Measurements from ENCODE around the gene MYO10. TPM values are rescaled to one million over a fixed set of nuclear protein-coding genes. Genes with fewer than 3 reads are reported as not detected.

Gene MYO10
- total and polyA plus RNA-seq, 2 experiments from 2014 or later, result 33.7 to 52.4 TPM

- no peaks in the 10 kb centered on the region for H4K20me1 ChIP-seq (ENCODE audit: insufficient read depth, poor library complexity, severe bottlenecking)
- no peaks in the 10 kb centered on the region for H3K9me3 ChIP-seq (ENCODE audit: low read depth)
- H2AFZ ChIP-seq, result no peak overlapping the region
- peak overlapping the region; percentile 97 for H3K4me2 ChIP-seq
- H3K27ac ChIP-seq, result peak overlapping the region; percentile 66
- H3K4me3 ChIP-seq, result no peak overlapping the region
- peaks cover 6% of the 10 kb centered on the region for H3K4me1 ChIP-seq (ENCODE audit: insufficient read depth)
- DNase-seq (ENCODE audit: low spot score), result peak; percentile 7
- no peaks in the 10 kb centered on the region for H3K79me2 ChIP-seq
- WGBS (ENCODE audit: low lambda C conversion rate, missing lambda C conversion rate), result 65% methylated on average over 10 of the region's 10 CpGs
- peaks cover 19% of the 10 kb centered on the region for H3K27me3 ChIP-seq
- H3K36me3 ChIP-seq (replicated peaks; ENCODE audit: insufficient read depth, low read depth), result no peaks in the 10 kb centered on the region
- H3K9me2 ChIP-seq (replicated peaks; ENCODE audit: insufficient read depth), result no peaks in the 10 kb centered on the region
- TF ChIP-seq, protein P1, sequence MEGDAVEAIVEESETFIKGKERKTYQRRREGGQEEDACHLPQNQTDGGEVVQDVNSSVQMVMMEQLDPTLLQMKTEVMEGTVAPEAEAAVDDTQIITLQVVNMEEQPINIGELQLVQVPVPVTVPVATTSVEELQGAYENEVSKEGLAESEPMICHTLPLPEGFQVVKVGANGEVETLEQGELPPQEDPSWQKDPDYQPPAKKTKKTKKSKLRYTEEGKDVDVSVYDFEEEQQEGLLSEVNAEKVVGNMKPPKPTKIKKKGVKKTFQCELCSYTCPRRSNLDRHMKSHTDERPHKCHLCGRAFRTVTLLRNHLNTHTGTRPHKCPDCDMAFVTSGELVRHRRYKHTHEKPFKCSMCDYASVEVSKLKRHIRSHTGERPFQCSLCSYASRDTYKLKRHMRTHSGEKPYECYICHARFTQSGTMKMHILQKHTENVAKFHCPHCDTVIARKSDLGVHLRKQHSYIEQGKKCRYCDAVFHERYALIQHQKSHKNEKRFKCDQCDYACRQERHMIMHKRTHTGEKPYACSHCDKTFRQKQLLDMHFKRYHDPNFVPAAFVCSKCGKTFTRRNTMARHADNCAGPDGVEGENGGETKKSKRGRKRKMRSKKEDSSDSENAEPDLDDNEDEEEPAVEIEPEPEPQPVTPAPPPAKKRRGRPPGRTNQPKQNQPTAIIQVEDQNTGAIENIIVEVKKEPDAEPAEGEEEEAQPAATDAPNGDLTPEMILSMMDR (IDR thresholded peaks at IDR 0.05; ENCODE audit: poor library complexity), result no peak
- no peak for TF ChIP-seq EZH2 (IDR thresholded peaks at IDR 0.05; ENCODE audit: borderline replicate concordance)
- no peak for TF ChIP-seq EZH2phosphoT487 (IDR thresholded peaks at IDR 0.05; ENCODE audit: low read depth, severe bottlenecking, unreplicated experiment)
These were observed 317.8 kb downstream of the MYO10 start for GRCh38 chr5:16618138-16618897.

DNA sequence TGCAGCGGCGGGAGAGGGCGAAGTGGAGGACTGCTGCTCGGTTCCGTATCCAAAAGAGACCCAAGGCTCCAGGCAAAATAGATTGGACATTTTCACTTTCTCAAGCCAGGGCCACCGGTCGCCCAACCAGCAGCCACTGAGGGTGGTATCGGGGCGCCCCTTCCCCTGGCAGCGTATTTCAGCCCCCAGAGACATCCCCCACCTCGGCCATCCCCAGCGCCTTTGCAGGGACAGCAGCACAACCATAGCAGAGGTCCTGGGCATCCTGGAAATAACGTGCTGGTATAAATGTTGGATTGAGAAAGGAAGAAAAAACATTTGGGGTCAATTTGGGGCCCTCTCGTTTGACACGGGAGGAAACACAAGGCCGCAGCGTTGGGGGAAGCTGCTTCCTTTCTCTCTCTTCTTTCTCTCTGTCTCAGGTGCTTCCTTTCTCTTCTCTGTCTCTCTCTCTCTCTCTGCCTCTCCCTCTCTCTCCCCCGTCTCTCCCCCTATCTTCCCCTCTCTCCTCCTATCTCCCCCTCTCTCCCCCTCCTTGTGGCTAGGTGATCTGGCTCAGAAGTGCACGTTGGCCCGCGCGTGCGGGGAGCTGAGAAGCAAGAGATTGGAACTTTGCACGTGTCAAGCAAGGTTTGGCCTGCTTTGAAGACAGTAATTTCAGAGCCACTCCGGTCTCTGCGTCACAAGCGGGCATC, 318.7 kb downstream of the MYO10 start:
- H3K27ac ChIP-seq, result peak overlapping the region; percentile 66
- no peak overlapping the region for H3K4me3 ChIP-seq
- no peaks in the 10 kb centered on the region for H3K9me2 ChIP-seq (replicated peaks; ENCODE audit: insufficient read depth)
- H3K4me1 ChIP-seq (ENCODE audit: insufficient read depth), result peaks cover 6% of the 10 kb centered on the region
- peak overlapping the region; percentile 96 for H2AFZ ChIP-seq
- peak; percentile 48 for DNase-seq (ENCODE audit: low spot score)
- no peaks in the 10 kb centered on the region for H4K20me1 ChIP-seq (ENCODE audit: insufficient read depth, poor library complexity, severe bottlenecking)
- TF ChIP-seq EZH2phosphoT487 (IDR thresholded peaks at IDR 0.05; ENCODE audit: low read depth, severe bottlenecking, unreplicated experiment) (no peak), EZH2 (IDR thresholded peaks at IDR 0.05; ENCODE audit: borderline replicate concordance) (no peak)
- TF ChIP-seq, protein P1 (IDR thresholded peaks at IDR 0.05; ENCODE audit: poor library complexity), result no peak
- WGBS (ENCODE audit: low lambda C conversion rate, missing lambda C conversion rate), result 23% methylated on average over 24 of the region's 27 CpGs
- peak overlapping the region; percentile 97 for H3K4me2 ChIP-seq
- peaks cover 19% of the 10 kb centered on the region for H3K27me3 ChIP-seq
- H3K79me2 ChIP-seq, result peaks cover 2% of the 10 kb centered on the region
- no peaks in the 10 kb centered on the region for H3K36me3 ChIP-seq (replicated peaks; ENCODE audit: insufficient read depth, low read depth)
- no peaks in the 10 kb centered on the region for H3K9me3 ChIP-seq (ENCODE audit: low read depth)

DNA sequence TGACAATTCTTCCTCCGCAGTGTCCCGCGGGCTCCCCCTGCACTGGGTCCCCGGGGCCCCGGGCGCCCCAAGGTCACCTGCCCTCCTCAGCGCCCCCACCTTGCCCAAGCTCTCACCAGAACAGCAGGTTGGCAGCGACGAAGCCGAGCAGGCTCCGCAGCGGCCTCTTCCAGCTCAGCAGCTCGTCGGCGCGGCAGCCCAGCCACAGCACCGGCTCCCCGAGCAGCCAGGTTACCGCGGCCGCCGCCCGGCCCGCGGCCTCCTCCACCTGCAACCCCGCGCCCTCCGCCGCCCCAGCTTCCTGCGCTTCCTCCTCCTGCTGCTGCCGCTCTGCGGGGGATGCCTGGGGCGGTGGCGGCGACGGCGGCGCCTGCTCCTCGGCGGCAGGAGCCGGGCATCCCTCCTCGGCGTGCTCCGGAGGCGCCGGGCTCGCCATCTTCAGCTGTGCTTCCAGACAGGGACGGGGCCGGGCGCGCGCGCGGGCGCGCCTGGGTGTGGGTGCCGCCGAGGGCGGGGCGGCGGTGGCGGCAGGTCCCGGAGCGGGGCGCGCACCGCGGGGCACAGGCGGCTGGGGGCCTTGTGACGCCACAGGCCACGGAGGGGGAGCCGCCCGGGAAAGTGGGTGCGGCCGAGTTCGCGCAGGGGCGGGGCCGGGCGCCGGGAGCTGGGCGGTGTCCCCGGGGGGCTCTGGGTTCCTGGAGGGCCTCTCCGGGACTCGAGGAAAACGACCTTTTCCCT, 319.4 kb downstream of the MYO10 start, which contains the start of gene RETREG1:
TSS of gene RETREG1 (minus strand) at position 462 of the 738 bp plus-strand sequence. CDS start at position 436, 26 bp downstream.
- peak; percentile 80 for DNase-seq (ENCODE audit: low spot score)
- no peaks in the 10 kb centered on the region for H4K20me1 ChIP-seq (ENCODE audit: insufficient read depth, poor library complexity, severe bottlenecking)
- H3K4me3 ChIP-seq, result peak within 1 kb of the TSS; percentile 88
- H3K36me3 ChIP-seq (replicated peaks; ENCODE audit: insufficient read depth, low read depth), result no peaks in the 10 kb centered on the region
- no peaks in the 10 kb centered on the region for H3K9me2 ChIP-seq (replicated peaks; ENCODE audit: insufficient read depth)
- TF ChIP-seq EZH2phosphoT487 (IDR thresholded peaks at IDR 0.05; ENCODE audit: low read depth, severe bottlenecking, unreplicated experiment), result no peak
- TF ChIP-seq, protein P1 (IDR thresholded peaks at IDR 0.05; ENCODE audit: poor library complexity), result no peak
- no peak for TF ChIP-seq EZH2 (IDR thresholded peaks at IDR 0.05; ENCODE audit: borderline replicate concordance)
- H3K4me1 ChIP-seq (ENCODE audit: insufficient read depth), result peaks cover 6% of the 10 kb centered on the region
- peak within 1 kb of the TSS; percentile 97 for H3K4me2 ChIP-seq
- peak within 1 kb of the TSS; percentile 96 for H2AFZ ChIP-seq
- H3K27me3 ChIP-seq, result peaks cover 19% of the 10 kb centered on the region
- under 1% methylated on average over 49 of the region's 86 CpGs for WGBS (ENCODE audit: low lambda C conversion rate, missing lambda C conversion rate)
- no peaks in the 10 kb centered on the region for H3K9me3 ChIP-seq (ENCODE audit: low read depth)
- peak within 1 kb of the TSS; percentile 66 for H3K27ac ChIP-seq
- H3K79me2 ChIP-seq, result peaks cover 2% of the 10 kb centered on the region
